ENCODE results near the gene APOC4.
"Not testable (repeated sequence)": the region's sequence is repeated elsewhere in the genome, so short reads cannot be mapped to it uniquely, and the experiment has no call there.

Gene APOC4

GRCh38 chr19:44908836-44909261, 33.2 kb upstream of the APOC4 start:
- Mint-ChIP-seq H3K4me3 (no peak overlapping the region), H3K9me3 (no peaks in the 10 kb centered on the region), H3K27ac (no peak overlapping the region), H3K36me3 (ENCODE audit: low read depth) (no peaks in the 10 kb centered on the region), H3K4me1 (ENCODE audit: low read depth) (peaks cover 11% of the 10 kb centered on the region), H3K27me3 (ENCODE audit: low read depth) (peaks cover 32% of the 10 kb centered on the region)

GRCh38 chr19:44909775-44910174, 32.3 kb upstream of the APOC4 start:
- Mint-ChIP-seq H3K4me3 (no peak overlapping the region), H3K27ac (no peak overlapping the region), H3K4me1 (ENCODE audit: low read depth) (peaks cover 18% of the 10 kb centered on the region), H3K9me3 (no peaks in the 10 kb centered on the region), H3K27me3 (ENCODE audit: low read depth) (peaks cover 32% of the 10 kb centered on the region), H3K36me3 (ENCODE audit: low read depth) (no peaks in the 10 kb centered on the region)

DNA sequence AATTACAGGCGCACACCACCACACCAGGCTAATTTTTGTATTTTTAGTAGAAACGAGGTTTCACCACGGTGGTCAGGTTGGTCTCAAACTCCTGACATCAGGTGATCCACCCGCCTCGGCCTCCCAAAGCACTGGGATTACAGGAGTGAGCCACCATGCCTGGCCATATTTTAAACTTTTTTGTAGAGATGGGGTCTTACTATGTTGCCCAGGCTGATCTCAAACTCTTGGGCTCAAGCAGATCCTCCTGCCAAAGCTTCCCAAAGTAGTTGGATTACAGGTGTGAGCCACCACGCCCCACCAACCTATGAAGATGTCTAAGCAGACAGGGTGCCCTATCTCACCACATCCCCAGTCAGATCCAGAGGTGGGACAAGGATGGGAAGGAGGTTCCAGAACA, 30.1 kb upstream of the APOC4 start:
- H3K9me3 Mint-ChIP-seq; H3K27ac Mint-ChIP-seq; H3K36me3 Mint-ChIP-seq (ENCODE audit: low read depth); H3K4me3 Mint-ChIP-seq: not testable (repeated sequence)
- Mint-ChIP-seq H3K4me1 (ENCODE audit: low read depth) (peaks cover 14% of the 10 kb centered on the region), H3K27me3 (ENCODE audit: low read depth) (peaks cover 21% of the 10 kb centered on the region)

GRCh38 chr19:44912854-44913253, 29.2 kb upstream of the APOC4 start:
- no peaks in the 10 kb centered on the region for H3K36me3 Mint-ChIP-seq (ENCODE audit: low read depth)
- H3K9me3 Mint-ChIP-seq = no peaks in the 10 kb centered on the region
- peaks cover 14% of the 10 kb centered on the region for H3K4me1 Mint-ChIP-seq (ENCODE audit: low read depth)
- no peak overlapping the region for H3K4me3 Mint-ChIP-seq
- no peak overlapping the region for H3K27ac Mint-ChIP-seq
- peaks cover 19% of the 10 kb centered on the region for H3K27me3 Mint-ChIP-seq (ENCODE audit: low read depth)

- Mint-ChIP-seq H3K27me3 (ENCODE audit: low read depth) (peaks cover 16% of the 10 kb centered on the region), H3K4me1 (ENCODE audit: low read depth) (peaks cover 14% of the 10 kb centered on the region), H3K27ac (peak overlapping the region; percentile 71), H3K4me3 (peak overlapping the region; percentile 89)
- not testable (repeated sequence) for H3K36me3 Mint-ChIP-seq (ENCODE audit: low read depth); H3K9me3 Mint-ChIP-seq
Measured at GRCh38 chr19:44913512-44914432, 28.3 kb upstream of the APOC4 start.

GRCh38 chr19:44914433-44915206, 27.4 kb upstream of the APOC4 start, which contains the start of gene APOC1:
TSS of gene APOC1 (plus strand) at chr19:44914608. CDS start at chr19:44914892, 284 bp downstream.
- Mint-ChIP-seq H3K27ac (peak within 1 kb of the TSS; percentile 71), H3K4me1 (ENCODE audit: low read depth) (peaks cover 14% of the 10 kb centered on the region), H3K27me3 (ENCODE audit: low read depth) (peaks cover 16% of the 10 kb centered on the region), H3K4me3 (peak within 1 kb of the TSS; percentile 89)
- not testable (repeated sequence) for H3K36me3 Mint-ChIP-seq (ENCODE audit: low read depth); H3K9me3 Mint-ChIP-seq

DNA sequence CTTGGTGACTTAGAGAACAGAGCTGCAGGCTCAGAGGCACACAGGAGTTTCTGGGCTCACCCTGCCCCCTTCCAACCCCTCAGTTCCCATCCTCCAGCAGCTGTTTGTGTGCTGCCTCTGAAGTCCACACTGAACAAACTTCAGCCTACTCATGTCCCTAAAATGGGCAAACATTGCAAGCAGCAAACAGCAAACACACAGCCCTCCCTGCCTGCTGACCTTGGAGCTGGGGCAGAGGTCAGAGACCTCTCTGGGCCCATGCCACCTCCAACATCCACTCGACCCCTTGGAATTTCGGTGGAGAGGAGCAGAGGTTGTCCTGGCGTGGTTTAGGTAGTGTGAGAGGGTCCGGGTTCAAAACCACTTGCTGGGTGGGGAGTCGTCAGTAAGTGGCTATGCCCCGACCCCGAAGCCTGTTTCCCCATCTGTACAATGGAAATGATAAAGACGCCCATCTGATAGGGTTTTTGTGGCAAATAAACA, 17.8 kb upstream of the APOC4 start:
- peaks cover 5% of the 10 kb centered on the region for H3K4me1 Mint-ChIP-seq (ENCODE audit: low read depth)
- H3K4me3 Mint-ChIP-seq = no peak overlapping the region
- no peaks in the 10 kb centered on the region for H3K36me3 Mint-ChIP-seq (ENCODE audit: low read depth)
- H3K27me3 Mint-ChIP-seq (ENCODE audit: low read depth) = peaks cover 20% of the 10 kb centered on the region
- H3K9me3 Mint-ChIP-seq = no peaks in the 10 kb centered on the region
- no peak overlapping the region for H3K27ac Mint-ChIP-seq

GRCh38 chr19:44925114-44925891, 16.7 kb upstream of the APOC4 start:
- Mint-ChIP-seq H3K4me3 (no peak overlapping the region), H3K9me3 (no peaks in the 10 kb centered on the region), H3K27ac (no peak overlapping the region), H3K4me1 (ENCODE audit: low read depth) (peaks cover 5% of the 10 kb centered on the region), H3K27me3 (ENCODE audit: low read depth) (peaks cover 24% of the 10 kb centered on the region), H3K36me3 (ENCODE audit: low read depth) (no peaks in the 10 kb centered on the region)

DNA sequence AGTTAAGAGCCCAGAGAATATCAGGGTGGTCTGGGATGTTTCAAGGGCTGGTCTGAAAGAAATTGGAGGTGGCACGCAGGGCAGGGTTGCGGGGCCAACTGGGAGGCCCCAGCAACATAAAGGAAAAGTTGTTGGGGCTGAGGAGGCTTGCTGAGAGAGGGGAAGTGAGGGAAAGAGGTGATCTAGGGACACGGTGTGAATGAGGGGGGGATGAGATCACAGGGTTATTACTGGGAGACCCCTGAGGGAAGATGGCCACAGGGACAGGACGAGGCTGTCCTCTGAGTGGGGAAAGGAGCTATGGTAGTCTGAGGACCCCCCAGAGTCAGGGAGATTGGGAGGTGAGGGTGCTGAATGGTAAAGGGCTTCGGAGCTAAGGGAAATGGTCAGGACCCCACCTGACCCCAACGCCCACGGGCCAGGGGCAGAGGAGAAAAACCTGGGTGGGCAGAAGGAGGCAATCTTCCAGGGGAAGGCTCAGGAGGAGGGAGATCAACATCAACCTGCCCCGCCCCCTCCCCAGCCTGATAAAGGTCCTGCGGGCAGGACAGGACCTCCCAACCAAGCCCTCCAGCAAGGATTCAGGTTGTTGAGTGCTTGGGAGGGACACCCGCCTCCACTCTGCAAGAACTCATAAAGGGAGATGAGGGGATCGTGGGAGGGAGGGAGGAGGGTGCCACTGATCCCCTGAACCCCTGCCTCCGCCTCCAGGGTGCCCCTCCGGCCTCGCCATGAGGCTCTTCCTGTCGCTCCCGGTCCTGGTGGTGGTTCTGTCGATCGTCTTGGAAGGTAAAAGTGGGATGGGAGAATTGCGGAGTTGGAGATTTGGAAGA, 15.6 kb upstream of the APOC4 start:
- H3K9me3 Mint-ChIP-seq; H3K36me3 Mint-ChIP-seq (ENCODE audit: low read depth); H3K4me1 Mint-ChIP-seq (ENCODE audit: low read depth); H3K27ac Mint-ChIP-seq: not testable (repeated sequence)
- Mint-ChIP-seq H3K4me3 (peak overlapping the region; percentile 46), H3K27me3 (ENCODE audit: low read depth) (peaks cover 24% of the 10 kb centered on the region)

GRCh38 chr19:44927746-44928145, 14.3 kb upstream of the APOC4 start:
- Mint-ChIP-seq H3K27ac (no peak overlapping the region), H3K27me3 (ENCODE audit: low read depth) (peaks cover 24% of the 10 kb centered on the region), H3K4me1 (ENCODE audit: low read depth) (peaks cover 5% of the 10 kb centered on the region), H3K36me3 (ENCODE audit: low read depth) (no peaks in the 10 kb centered on the region), H3K4me3 (no peak overlapping the region), H3K9me3 (no peaks in the 10 kb centered on the region)

- Mint-ChIP-seq H3K27ac (no peak overlapping the region), H3K4me1 (ENCODE audit: low read depth) (peaks cover 5% of the 10 kb centered on the region), H3K36me3 (ENCODE audit: low read depth) (no peaks in the 10 kb centered on the region), H3K9me3 (no peaks in the 10 kb centered on the region), H3K27me3 (ENCODE audit: low read depth) (peaks cover 25% of the 10 kb centered on the region), H3K4me3 (no peak overlapping the region)
Measured at GRCh38 chr19:44930088-44930487, 11.9 kb upstream of the APOC4 start.

DNA sequence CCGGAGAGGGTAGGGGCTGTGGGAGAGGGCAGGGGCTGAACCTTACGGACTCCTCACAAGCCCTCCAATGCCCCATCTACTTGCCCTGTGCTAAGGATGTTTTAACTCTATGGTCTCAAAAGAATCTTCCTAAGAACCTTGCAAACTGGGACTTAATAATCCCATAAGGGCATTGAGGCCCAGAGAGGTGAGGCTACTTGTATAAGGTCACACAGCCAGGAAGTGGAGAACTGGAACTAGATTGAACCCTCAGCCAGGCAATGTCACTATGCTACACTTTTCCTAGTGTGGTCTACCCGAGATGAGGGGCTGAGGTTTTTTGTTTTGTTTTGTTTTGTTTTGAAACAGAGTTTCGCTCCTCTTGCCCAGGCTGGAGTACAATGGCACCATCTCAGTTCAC, 10.5 kb upstream of the APOC4 start:
- H3K9me3 Mint-ChIP-seq = no peaks in the 10 kb centered on the region
- H3K36me3 Mint-ChIP-seq (ENCODE audit: low read depth) = no peaks in the 10 kb centered on the region
- peaks cover 14% of the 10 kb centered on the region for H3K27me3 Mint-ChIP-seq (ENCODE audit: low read depth)
- no peak overlapping the region for H3K27ac Mint-ChIP-seq
- H3K4me3 Mint-ChIP-seq = no peak overlapping the region
- H3K4me1 Mint-ChIP-seq (ENCODE audit: low read depth) = peaks cover 5% of the 10 kb centered on the region

- Mint-ChIP-seq H3K27ac (no peak overlapping the region), H3K27me3 (ENCODE audit: low read depth) (peaks cover 2% of the 10 kb centered on the region), H3K4me1 (ENCODE audit: low read depth) (no peaks in the 10 kb centered on the region), H3K4me3 (no peak overlapping the region), H3K9me3 (no peaks in the 10 kb centered on the region), H3K36me3 (ENCODE audit: low read depth) (no peaks in the 10 kb centered on the region)
Measured at GRCh38 chr19:44939668-44940067, 2.4 kb upstream of the APOC4 start.

All from T-helper 1 cell treated with Interleukin-12 subunit alpha and Interleukin-12 subunit beta and Interleukin-4 antibody, amounts not matched to agents 30 μg/mL and 1 μg/mL, for 36 hours (primary cell).